ENCODE results near the gene DOK5.

DOK5 gene

DNA sequence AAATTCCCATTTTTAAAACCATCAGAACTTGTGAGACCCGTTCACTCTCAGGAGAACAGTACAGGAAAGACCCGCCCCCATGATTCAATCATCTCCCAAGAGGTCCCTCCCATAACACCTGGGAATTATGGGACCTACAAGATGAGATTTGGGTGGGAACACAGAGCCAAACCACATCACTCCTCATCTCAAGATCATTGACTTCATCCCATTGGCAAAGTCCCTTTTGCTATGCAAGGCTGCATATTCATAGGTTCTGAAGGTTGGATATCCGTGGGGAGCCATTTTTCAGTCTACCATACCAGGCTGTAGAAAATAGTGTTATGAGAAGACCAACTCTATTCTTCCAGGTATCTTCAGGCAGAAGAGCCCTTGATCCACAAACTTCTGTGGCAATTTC, 219.1 kb downstream of the DOK5 start:
- DNase-seq (ENCODE audit: low spot score), result no peak

- DNase-seq (ENCODE audit: low spot score), result no peak
These were observed 223.0 kb downstream of the DOK5 start for GRCh38 chr20:54698373-54698772.
